SH-SY5Y (cell line): Measurements from ENCODE around the gene HOXB3.

Experiments used
- GATA2 ChIP-seq: IDR thresholded peaks from 2 replicates; pipeline ENCODE4 v1.6.1; 2011; ENCODE audit warnings: mild to moderate bottlenecking, low read depth, low read length
- GATA3 ChIP-seq: IDR thresholded peaks from 2 replicates; pipeline ENCODE4 v1.6.1; 2011; ENCODE audit warnings: low read depth, mild to moderate bottlenecking, low read length, moderate library complexity

Gene HOXB3

DNA sequence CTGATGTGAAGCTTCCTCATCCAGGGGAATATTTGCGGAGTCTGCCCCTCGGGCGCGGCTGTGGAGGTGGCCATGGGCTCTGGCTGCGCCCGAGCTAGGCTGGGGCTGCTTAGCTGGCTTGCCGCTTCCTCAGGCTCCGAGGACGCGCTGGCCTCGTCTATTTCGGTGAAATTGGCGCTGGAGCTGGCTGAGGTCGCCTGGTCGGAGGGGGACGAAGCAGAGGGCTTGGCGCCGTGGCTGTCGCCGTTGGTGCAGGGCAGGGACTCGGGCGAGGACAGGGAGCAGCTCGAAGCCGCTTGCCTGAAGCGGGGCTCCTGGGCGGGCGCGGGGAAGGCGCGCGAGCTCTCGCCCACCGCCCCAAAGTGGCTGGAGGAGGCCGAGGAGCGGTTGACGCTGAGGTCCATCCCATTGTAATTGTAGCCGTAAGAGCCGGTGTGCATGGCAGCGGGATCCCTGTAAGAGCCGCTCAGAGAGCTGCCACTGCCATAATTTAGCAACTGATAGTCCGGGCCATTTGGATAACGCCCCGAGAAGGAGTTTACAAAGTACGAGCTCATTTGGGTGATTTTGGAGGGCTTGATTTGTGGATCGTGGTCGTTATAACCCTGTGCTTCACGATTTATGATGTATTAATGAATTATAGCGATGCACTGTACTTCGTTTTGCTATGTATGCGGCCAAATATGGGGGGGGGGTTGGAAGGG, 3.2 kb upstream of the HOXB3 start, which contains the start of gene HOXB5:
Gene HOXB5, minus strand, starts transcription at position 654 of the 704 bp plus-strand sequence. Its CDS starts 97 bp downstream, at position 557.
- TF ChIP-seq GATA3, result no peak
- TF ChIP-seq GATA2, result no peak

DNA sequence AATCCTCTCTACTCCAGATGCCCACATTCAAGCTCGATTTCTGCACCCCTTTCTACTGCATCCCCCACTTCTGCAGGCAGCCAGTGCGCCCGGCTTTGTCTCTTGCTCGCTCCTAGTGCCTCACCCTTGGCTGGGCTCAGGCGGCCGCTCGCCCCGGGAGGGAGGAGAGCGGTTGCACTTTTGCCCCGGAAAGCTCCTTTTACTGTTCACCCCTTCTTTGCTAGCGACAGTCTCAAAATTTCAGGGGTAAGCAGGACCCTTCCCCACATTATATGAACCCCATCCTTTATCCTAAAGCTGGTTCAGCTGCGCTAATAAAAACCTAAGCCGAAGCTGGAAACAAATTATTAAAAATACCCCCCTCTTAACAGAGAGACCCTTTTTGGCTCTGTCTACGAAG, 2.5 kb upstream of the HOXB3 start:
- TF ChIP-seq GATA3 (no peak), GATA2 (no peak)

DNA sequence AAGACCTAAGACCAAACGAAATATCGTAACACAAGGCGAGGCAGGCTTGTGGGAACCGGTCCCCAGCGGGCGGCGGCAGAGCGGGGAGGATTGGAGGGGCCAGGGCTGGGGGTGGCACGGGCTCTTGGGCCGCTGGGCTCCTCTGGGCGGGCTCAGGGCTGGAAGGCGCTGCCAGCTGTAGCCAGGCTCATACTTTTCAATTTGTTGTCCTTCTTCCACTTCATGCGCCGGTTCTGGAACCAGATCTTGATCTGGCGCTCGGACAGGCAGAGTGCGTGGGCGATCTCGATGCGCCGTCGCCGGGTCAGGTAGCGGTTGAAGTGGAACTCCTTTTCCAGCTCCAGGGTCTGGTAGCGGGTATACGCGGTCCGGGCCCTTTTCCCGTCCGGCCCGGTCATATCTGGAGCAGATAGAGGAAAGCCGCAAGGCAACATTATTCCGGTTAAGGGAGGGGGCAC, 2.0 kb upstream of the HOXB3 start:
- TF ChIP-seq GATA2 (no peak), GATA3 (no peak)

DNA sequence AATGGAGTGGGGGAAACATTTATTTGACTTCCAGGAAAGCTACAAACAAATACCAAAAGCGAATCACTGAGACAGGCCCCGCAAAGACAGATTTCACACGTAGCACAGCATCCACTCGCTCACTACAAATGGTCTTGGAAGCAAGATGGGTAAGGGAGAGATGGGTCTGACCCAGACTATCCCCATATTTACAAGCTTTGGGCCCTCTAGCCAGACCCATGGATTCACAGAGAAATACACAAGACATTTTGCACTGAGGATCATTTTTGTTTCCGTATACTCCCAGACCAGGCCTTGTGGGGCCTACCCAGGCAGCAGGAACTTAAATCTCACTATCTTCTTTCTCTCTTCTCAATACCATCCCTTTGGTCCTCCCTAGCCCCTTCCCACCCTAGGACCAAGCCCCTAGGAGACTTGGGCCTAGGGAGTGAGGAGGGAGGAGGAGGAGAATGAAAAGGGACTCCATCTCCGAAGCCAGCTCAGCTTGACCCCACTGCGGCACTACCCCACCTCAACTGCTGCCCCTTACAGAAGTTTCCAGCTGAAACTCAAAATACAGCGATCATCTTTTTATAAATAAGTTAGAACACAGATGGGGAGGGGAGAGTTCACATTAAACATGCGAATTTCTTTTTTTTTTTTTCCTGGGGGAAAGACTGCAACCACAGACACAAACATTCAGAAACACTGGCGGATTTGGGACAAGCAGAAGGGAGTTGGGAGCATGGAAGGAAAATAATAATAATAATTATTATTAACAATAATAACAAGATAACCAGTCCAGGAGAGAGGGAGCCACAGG, 1.4 kb upstream of the HOXB3 start:
- no peak for TF ChIP-seq GATA2
- no peak for TF ChIP-seq GATA3

DNA sequence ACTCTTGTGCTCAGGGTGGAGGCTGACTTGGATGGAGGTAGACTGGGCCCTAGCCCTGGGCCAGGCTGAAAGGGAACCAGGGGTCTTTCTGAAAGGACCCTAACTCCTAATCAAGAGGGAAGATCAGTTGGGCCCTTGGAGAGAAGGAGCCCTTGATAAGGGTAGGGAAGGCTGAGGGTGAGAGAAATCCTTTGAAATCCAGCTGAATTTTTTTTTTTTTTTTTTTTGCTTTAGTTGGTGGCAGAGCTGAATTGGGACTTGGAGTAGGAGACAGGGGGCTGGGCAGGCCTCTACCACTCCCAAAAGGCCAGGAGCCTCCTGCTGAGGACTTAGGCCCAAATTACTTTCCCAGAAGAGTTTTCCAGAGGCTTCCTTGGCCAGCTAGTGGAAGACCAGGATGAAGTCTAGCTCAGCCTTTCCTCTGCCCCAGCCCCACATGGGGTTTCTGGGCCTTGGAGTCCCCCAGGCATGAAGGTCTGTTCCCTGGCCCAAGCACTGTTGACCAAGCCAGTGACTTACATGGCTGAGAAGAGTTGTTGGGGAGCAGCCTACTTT, 643 bp upstream of the HOXB3 start:
- no peak for TF ChIP-seq GATA2
- TF ChIP-seq GATA3, result no peak

DNA sequence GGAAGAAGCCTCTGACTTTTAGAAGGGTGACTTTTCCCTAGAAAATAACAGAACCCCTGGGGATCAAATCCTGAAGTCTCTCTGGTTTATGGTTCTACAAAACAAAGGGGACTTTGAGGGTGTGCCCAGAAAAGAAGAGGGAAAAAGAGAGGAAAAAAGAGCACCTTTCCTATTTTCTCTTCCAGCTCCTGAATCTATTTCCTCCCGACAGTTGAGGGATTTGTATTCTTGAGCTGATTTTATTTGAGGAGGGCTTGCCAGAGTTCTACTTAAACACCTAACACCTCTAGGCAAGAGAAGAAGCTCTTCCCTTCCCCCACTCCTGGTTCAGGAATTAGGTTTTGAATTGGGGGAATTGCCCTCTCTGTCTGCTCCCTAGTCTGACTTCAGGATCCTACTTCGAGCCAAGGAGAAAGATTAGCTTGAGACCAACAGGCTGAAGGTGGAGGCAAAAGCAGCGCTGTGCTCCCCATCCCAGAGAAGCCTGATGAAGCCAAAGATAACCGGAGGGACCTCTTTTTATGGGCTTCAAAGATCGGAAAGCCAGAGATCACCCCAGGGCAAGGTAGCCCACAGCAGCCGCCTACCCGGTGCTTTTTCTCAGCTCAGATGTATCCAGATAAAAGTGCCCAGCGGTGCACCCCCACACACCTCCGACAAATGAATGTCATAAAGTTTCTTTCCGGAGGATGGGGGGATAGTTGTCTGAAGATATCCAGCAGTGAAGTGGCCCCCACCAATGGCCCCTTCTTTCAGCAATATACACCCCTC, 796 bp downstream of the HOXB3 start:
- TF ChIP-seq GATA3 (no peak), GATA2 (no peak)

DNA sequence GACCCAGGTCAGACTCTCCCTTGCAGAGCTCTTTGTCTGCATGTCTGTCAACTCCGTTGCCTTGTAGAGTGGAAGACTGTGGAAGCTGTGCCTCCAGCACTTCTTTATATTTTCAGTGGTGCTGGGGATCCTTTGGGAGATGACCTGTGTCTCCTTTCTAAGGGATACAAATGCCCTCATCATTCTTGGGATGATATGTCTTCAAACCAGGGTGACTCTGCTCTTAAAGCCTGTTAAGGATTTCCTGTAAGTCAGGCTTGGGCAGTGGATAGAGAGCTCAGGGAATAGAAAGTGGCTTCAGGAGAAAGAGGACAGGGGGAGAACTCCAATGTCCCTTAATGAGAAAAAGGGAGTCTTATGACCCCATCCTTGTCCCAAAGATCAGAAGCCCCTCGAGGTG, 1.5 kb downstream of the HOXB3 start:
- TF ChIP-seq GATA2 (no peak), GATA3 (no peak)

DNA sequence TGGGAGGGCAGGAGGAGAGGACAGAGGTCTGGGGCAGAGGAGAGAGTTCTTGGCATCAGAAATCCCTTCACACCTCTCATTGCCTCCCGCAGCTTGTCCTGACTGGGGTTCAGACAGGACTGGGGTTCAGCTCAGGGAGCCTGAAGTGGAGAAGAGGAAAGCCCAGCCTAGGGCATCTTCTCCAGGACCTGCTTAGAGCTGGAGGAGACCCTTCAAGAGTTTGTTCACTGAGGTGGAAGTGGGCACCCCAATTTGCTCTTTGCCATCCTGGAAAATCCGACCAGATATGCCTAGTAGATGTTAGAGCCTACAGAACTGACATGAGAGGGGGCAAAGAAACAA, 2.0 kb downstream of the HOXB3 start:
- TF ChIP-seq GATA3 (no peak), GATA2 (no peak)

DNA sequence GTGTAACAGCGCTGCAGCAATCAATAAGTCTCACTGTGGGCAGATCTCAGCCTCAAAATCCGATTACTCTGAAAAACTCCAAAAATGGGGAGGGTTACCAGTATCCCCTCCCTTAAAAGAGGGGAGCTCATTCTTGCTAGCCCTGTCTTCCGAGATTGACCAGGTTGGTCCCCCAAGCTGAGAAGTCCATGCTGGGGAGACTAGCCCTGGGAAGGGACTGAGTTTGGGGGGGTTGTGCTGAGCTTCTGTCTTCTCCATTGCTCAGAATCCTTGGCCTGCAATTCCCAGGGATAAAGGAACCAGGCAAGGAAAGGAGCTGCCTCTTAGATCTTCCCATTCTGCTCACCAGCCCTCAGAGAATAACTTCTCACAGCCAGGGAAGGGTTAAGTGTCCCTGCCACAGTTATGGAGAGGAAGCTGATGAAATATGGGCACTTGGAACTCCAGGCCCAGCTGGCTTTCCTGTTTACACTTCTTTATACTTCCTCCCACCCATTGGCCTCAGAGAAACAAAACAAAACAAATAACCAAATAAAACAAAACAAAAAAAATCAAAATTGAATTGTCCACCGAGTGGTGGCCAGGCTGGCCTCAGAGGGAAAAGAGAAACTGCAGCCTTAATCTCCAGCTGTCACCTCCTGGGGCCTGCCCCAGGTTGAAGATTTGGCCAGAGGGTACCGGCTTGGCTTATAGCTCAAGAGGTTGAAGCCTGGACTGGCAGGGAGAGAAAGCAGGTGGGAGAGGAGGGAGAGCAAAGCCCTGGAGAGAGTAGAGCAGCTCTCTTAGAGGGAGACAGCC, 2.6 kb downstream of the HOXB3 start:
- TF ChIP-seq GATA3 (no peak), GATA2 (no peak)

DNA sequence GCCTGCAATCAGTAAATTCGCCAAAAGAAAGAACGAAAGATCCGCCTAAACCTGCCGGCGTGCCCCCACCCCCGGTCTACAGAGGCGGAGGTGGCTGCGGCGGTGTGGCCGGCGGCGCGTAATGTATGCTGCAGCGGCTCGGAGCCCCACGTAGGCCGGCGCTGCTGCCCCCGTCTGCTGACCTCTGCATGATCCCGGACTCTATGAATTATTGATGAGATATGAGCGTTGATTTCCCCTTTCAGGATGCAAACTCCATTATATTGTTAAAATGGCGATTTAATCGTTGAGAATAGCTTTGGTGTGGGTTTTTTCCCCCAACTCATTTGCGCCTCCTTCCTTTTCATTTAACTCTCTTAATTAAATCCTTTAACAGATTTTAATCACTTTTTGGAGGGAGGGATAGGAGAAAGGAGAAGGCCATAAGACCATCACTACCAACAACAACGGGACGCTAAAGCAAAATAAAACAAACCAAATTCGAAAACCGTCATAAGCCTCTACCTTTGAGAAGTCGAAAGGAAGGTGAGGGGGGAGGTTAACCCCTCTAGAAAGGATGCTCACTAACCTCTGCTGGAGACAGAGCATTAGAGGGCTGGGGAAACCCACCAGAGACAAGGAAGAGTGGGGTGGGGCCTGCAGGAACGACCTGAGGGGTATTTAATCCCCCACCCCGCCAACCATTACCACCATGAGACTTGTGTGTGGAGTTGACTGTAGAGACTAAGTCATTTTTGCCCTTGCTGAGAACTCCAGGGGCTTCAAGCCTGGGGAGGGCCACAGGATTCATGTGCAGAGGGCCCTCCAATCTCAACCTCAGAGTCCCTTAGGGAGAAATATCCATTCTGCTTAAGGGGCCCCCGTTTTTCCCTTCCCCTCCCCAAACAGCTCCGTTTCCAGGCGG, 3.4 kb downstream of the HOXB3 start:
- TF ChIP-seq GATA3 (no peak), GATA2 (no peak)

DNA sequence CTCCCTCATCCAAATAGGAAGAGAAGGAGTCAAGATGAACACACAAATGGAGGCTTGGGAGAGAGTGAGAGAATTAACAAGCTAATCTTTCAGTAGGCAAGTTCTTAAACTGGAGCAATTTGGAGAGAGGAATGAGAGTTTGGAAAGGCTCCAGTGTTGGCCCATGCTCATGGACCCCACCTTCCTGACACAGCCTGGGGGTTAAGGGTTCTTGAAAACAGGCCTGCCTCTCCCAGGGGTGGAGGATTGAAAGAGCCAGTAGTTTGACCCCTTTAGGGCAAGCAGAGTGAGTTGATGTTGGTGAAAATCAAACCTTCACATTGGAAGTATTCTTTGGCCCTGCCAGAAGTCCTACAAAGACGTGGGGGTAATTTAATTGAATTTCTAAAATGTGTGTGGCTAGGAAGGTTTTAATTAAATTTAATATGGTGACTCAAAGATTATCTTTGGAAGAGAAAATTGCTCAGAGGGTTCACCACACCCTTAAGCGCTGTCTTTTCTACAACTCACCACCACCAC, 5.8 kb downstream of the HOXB3 start:
- no peak for TF ChIP-seq GATA2

DNA sequence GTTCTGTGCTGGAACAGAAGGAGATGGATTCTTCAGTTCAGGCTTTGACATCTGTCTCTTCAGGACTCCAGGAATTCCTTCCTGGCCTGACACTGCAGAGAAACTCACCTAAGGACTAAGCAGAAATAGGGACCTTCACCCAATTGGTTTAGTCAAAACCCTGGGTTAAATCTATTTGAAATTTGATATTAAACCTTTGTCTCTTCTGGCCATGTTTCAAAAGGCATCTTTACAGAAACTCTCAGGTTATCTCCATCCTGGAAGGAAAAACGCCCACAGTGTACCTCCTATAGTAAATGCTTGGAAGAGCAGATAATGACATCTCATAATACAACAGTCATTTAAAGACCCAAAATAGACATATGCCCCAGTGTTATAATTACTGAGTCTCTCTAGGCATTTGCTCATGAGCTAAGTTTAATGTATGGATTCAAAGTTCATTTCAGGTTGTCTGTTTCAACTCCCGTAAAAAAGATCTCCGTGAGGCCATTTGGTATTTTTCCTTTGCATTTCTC, 6.3 kb downstream of the HOXB3 start:
- no peak for TF ChIP-seq GATA2
- TF ChIP-seq GATA3, result no peak
